GM12874 (cell line): ENCODE data around the gene CLEC1A.

Source experiments
- CTCF ChIP-seq: IDR thresholded peaks from 2 replicates; pipeline ENCODE4 v1.5.1; 2011; ENCODE audit warnings: low read depth, mild to moderate bottlenecking, control low read depth, low read length, moderate library complexity; ENCODE audit not compliant: insufficient read depth

The CLEC1A gene

GRCh38 chr12:10101648-10102220 is 2.9 kb upstream of the CLEC1A start:
- no peak for TF ChIP-seq CTCF

GRCh38 chr12:10101042-10101579 is 2.3 kb upstream of the CLEC1A start:
- no peak for TF ChIP-seq CTCF

GRCh38 chr12:10097521-10097920 is 1.3 kb downstream of the CLEC1A start:
- no peak for TF ChIP-seq CTCF

- no peak for TF ChIP-seq CTCF
Observed at GRCh38 chr12:10095971-10096370, 2.8 kb downstream of the CLEC1A start.

GRCh38 chr12:10094646-10095395 is 4.0 kb downstream of the CLEC1A start:
- TF ChIP-seq CTCF, result no peak

GRCh38 chr12:10088955-10089900 is 9.6 kb downstream of the CLEC1A start:
- TF ChIP-seq CTCF, result no peak

GRCh38 chr12:10088031-10088430 is 10.8 kb downstream of the CLEC1A start:
- no peak for TF ChIP-seq CTCF
